Natural killer cell (primary cell): ENCODE results near the gene PCDHB1. TPM values are rescaled to one million over a fixed set of nuclear protein-coding genes. Genes with fewer than 3 reads are reported as not detected.

Experiments
- ATAC-seq, 3 donors: fragments of 150-1000 bp in 2 of 3; fragments of 200-7000 bp in 1 of 3; cut with Tn5 transposase; 1 replicate in 1 of 3; 2 replicates in 2 of 3; pipeline ENCODE4 v1.10.0; 2021; ENCODE audit warnings: mild to moderate bottlenecking in 2 of 3, moderate library complexity in 2 of 3
- DNase-seq, 2 donors: peaks; one replicate each; pipeline versions ENCODE4 v3.0.0 to v3.0.0-alpha.2; 2013 to 2021; ENCODE audit warnings: mixed read lengths in 1 of 2
- H3K27ac ChIP-seq: one replicate; pipeline ENCODE4 v1.5.1; 2013; ENCODE audit warnings: mild to moderate bottlenecking, low read length
- H3K27me3 ChIP-seq: one replicate; pipeline ENCODE4 v1.6.1; 2013; ENCODE audit warnings: low read length; ENCODE audit not compliant: control insufficient read depth, insufficient read depth
- H3K36me3 ChIP-seq: one replicate; pipeline ENCODE4 v1.6.1; 2013; ENCODE audit warnings: low read length; ENCODE audit not compliant: control insufficient read depth, insufficient read depth
- H3K4me1 ChIP-seq: one replicate; pipeline ENCODE4 v1.6.1; 2013; ENCODE audit warnings: low read length; ENCODE audit not compliant: control insufficient read depth, insufficient read depth
- H3K4me3 ChIP-seq: one replicate; pipeline ENCODE4 v1.5.1; 2013; ENCODE audit warnings: low read length
- H3K9me3 ChIP-seq: one replicate; pipeline ENCODE4 v1.6.1; 2013; ENCODE audit warnings: low read length; ENCODE audit not compliant: control insufficient read depth, insufficient read depth
- H3K27ac Mint-ChIP-seq, 2 donors: one replicate each; pipeline ENCODE4 v1.8.0; 2022; ENCODE audit warnings: mild to moderate bottlenecking in 2 of 2, mixed read lengths in 2 of 2, moderate library complexity in 1 of 2
- H3K27me3 Mint-ChIP-seq, 2 donors: one replicate each; pipeline ENCODE4 v1.8.0; 2022; ENCODE audit warnings: low read depth in 2 of 2, mixed read lengths in 2 of 2
- H3K36me3 Mint-ChIP-seq: one replicate; pipeline ENCODE4 v1.8.0; 2022; ENCODE audit warnings: mixed read lengths
- H3K4me1 Mint-ChIP-seq, 2 donors: one replicate each; pipeline ENCODE4 v1.8.0; 2022; ENCODE audit warnings: mixed read lengths in 2 of 2
- H3K4me3 Mint-ChIP-seq: one replicate; pipeline ENCODE4 v1.8.0; 2022; ENCODE audit warnings: mild to moderate bottlenecking, moderate library complexity, mixed read lengths
- H3K9me3 Mint-ChIP-seq, 2 donors: one replicate each; pipeline ENCODE4 v1.8.0; 2022; ENCODE audit warnings: mixed read lengths in 2 of 2
- WGBS: methylation state at CpG from one replicate; pipeline ENCODE4 v1.1.7; 2013; ENCODE audit warnings: missing lambda C conversion rate; ENCODE audit not compliant: insufficient coverage; 5-methylcytosine and 5-hydroxymethylcytosine counted together
- intact Hi-C: fragments of 100-400 bp; cut with micrococcal nuclease; formaldehyde crosslinking; loops from one replicate; pipeline ENCODE4 v1.14.2; 2022
- total RNA-seq, 4 donors: library from RNA; stranded (reverse); fragments of 120-200 nt in 1 of 4; gene quantifications; one replicate each; pipeline versions ENCODE4 v1.2.3 to v1.2.4, GENCODE V29; 2013 to 2022
- TF ChIP-seq, protein P1 (sequence below): fragments of 200-600 bp; IDR thresholded peaks from one replicate; pipeline ENCODE4 v1.8.0; 2022; ENCODE audit warnings: antibody characterized with exemption

The PCDHB1 gene, protein sequence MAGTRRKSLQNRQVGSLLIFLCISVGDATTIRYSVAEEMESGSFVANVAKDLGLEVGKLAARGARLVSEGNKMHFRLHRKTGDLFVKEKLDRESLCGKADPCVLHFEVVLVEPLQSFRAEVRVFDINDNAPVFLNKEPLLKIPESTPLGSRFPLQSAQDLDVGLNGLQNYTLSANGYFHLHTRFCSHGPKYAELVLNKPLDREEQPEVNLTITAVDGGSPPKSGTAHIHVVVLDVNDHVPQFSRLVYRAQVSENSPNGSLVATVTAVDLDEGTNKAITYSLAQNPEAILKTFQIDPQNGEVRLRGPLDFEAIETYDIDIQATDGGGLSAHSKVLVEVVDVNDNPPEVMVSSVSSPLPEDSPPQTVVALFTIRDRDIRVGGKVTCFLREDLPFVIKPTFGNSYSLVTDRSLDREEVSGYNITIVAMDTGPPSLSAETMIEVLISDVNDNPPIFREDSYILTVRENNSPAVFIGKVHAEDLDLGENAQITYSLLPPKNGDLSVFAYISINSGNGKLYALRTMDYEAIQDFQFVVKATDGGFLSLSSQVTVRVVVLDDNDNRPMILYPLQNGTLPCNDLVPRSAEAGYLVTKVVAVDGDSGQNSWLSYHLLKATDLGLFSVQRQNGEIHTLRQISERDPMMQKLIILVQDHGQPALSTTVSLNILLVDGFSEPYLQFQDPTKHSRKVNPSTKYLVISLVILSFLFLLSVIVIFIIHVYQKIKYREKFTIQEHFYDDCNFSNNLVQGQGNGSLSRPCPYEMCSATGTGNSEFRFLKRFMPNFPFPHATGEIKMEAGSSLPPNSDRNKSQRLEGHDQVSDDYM
- not detected for total RNA-seq
- total RNA-seq (2013) = not detected

GRCh38 chr5:141050622-141051520 is at the start of gene PCDHB1:
Gene PCDHB1, plus strand, starts transcription at chr5:141051374. Its CDS starts 97 bp downstream, at chr5:141051471.
- intact Hi-C loops = no loop called here
- H3K27me3 Mint-ChIP-seq = peaks cover 0 to 3% of the 10 kb centered on the region in 2 donors
- 29% methylated on average over 20 of the region's 20 CpGs for WGBS

GRCh38 chr5:141001446-141001843 is 49.7 kb upstream of the PCDHB1 start:
- Histone ChIP-seq H3K36me3 (no peaks in the 10 kb centered on the region), H3K4me3 (no peak overlapping the region), H3K27ac (no peak overlapping the region), H3K27me3 (no peaks in the 10 kb centered on the region), H3K4me1 (no peaks in the 10 kb centered on the region), H3K9me3 (no peaks in the 10 kb centered on the region)
- no peak for ATAC-seq
- Mint-ChIP-seq H3K27ac (no peak overlapping the region), H3K4me3 (no peak overlapping the region), H3K36me3 (peaks cover 7% of the 10 kb centered on the region), H3K4me1 (no peaks in the 10 kb centered on the region), H3K27me3 (peaks cover 11 to 17% of the 10 kb centered on the region in 2 donors), H3K9me3 (peaks cover 7 to 8% of the 10 kb centered on the region in 2 donors)
- intact Hi-C loops = no loop called here
- TF ChIP-seq, protein P1, sequence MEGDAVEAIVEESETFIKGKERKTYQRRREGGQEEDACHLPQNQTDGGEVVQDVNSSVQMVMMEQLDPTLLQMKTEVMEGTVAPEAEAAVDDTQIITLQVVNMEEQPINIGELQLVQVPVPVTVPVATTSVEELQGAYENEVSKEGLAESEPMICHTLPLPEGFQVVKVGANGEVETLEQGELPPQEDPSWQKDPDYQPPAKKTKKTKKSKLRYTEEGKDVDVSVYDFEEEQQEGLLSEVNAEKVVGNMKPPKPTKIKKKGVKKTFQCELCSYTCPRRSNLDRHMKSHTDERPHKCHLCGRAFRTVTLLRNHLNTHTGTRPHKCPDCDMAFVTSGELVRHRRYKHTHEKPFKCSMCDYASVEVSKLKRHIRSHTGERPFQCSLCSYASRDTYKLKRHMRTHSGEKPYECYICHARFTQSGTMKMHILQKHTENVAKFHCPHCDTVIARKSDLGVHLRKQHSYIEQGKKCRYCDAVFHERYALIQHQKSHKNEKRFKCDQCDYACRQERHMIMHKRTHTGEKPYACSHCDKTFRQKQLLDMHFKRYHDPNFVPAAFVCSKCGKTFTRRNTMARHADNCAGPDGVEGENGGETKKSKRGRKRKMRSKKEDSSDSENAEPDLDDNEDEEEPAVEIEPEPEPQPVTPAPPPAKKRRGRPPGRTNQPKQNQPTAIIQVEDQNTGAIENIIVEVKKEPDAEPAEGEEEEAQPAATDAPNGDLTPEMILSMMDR = no peak
- 4% methylated on average over 8 of the region's 9 CpGs for WGBS
- DNase-seq = no peak

More at GRCh38 chr5:141050622-141051520, at the start of gene PCDHB1:
- TF ChIP-seq, protein P1 = no peak
- Histone ChIP-seq H3K4me3 (no peak within 1 kb of the TSS), H3K9me3 (peaks cover 18% of the 10 kb centered on the region), H3K27me3 (peaks cover 8% of the 10 kb centered on the region), H3K4me1 (no peaks in the 10 kb centered on the region), H3K36me3 (no peaks in the 10 kb centered on the region), H3K27ac (no peak within 1 kb of the TSS)
- peaks cover 13% of the 10 kb centered on the region for H3K36me3 Mint-ChIP-seq
- DNase-seq (no peak), ATAC-seq (no peak)
- H3K4me1 Mint-ChIP-seq = peaks cover 5 to 6% of the 10 kb centered on the region in 2 donors
- peaks cover 4 to 12% of the 10 kb centered on the region in 2 donors for H3K9me3 Mint-ChIP-seq
- H3K4me3 Mint-ChIP-seq = peak within 1 kb of the TSS; percentile 41
- no peak within 1 kb of the TSS for H3K27ac Mint-ChIP-seq

GRCh38 chr5:141001844-141002604 is 49.1 kb upstream of the PCDHB1 start:
- Mint-ChIP-seq H3K27me3 (peaks cover 11 to 17% of the 10 kb centered on the region in 2 donors), H3K27ac (no peak overlapping the region), H3K4me1 (no peaks in the 10 kb centered on the region), H3K36me3 (peaks cover 7% of the 10 kb centered on the region), H3K9me3 (peaks cover 12 to 13% of the 10 kb centered on the region in 2 donors), H3K4me3 (no peak overlapping the region)
- DNase-seq (no peak), ATAC-seq (no peak)
- Histone ChIP-seq H3K9me3 (no peaks in the 10 kb centered on the region), H3K4me3 (no peak overlapping the region), H3K4me1 (no peaks in the 10 kb centered on the region), H3K36me3 (no peaks in the 10 kb centered on the region), H3K27me3 (no peaks in the 10 kb centered on the region), H3K27ac (no peak overlapping the region)
- intact Hi-C loops = no loop called here
- WGBS = 4% methylated on average over 19 of the region's 19 CpGs
- TF ChIP-seq, protein P1 = no peak
